GOT3 (cell line): ENCODE results near the gene ZNRF3.

ENCODE experiments used
- DNase-seq: peaks from one replicate; lab custom pipeline; 2025; ENCODE audit warnings: mixed read lengths; lab: John Stamatoyannopoulos, UW

Gene ZNRF3

DNA sequence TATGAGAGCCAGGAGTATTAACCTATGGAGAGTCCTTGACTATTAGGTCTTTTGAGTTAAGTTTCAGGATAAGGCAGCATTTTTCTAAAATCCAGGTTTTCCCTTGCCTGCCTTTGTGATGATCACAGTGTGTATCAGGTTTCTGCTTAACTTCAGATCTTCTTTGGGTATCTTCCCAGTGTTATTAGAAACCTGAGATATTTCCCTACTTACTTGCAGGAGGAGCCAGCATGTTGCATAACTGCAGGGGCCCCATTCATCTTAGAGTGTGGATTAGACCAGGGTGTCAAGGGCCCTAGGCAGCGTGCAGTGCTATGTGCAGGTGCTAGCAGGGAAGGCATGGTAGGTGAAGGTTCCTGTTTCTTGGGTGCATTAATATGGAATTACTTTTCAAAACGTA is 69.5 kb downstream of the ZNRF3 start:
- no peak for DNase-seq

- DNase-seq, result no peak
Measured at GRCh38 chr22:28953403-28953802, 70.0 kb downstream of the ZNRF3 start.

DNA sequence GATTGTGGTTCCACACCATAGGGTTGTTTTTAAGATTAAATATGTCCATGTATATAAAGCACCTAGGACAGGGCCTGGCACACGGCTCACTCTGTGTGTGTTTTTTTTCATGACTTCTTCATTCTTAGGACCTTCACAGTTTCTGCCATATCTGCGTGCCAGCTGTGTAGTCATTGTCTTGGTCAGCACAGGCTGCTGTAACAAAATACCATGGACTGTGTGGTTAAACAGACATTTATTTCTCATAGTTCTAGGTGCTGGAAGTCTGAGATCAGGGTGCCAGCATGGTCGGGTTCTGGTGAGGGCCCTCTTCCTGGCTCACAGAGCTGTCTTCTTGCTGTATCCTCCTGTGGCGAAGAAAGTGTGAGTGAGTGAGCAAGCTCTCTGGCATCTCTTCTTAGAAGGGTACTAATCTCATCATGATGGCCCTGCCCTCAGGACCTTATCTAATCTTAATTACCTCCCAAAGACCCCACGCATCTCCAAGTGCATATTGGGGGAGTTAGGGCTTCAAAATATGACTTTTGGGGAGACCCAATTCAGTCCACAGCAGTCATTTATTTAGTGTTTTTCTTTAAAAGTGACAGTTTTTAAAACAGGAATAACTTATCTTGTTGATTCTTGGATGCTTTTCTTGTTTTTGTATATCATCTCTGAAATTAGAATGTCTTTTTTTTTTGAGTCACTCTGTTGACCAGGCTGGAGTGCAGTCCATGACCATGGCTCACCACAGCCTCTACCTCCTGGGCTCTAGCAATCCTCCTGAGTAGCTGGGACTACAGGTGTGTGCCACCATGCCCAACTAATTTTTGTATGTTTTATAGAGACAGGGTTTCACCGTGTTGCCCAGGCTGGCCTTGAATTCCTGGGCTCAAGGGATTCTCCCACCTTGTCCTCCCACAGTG is 70.9 kb downstream of the ZNRF3 start:
- no peak for DNase-seq

- DNase-seq, result no peak
Measured at GRCh38 chr22:28955817-28956216, 72.4 kb downstream of the ZNRF3 start.

GRCh38 chr22:28956506-28956905 is 73.1 kb downstream of the ZNRF3 start:
- DNase-seq, result no peak

DNA sequence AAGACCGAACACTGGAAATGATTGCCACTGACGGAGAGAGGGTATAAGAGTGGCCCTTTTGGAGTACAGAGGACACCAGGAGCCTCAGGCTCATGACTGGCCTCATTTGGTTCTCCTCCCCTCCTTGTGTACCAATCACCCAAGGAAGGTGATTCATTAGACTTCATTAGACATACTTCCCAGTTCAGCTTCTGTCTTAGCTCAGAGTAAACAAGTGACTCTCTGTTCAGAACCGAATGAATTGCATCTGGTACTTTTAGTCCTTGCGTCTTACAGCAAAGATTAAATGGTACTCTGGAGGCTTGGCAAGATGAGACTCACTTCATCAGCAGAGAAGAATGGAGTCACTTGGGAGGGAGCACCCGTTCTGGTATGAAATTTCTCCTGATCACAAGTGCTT is 75.2 kb downstream of the ZNRF3 start:
- DNase-seq, result no peak

- no peak for DNase-seq
Measured at GRCh38 chr22:28962042-28962554, 78.7 kb downstream of the ZNRF3 start.

- no peak for DNase-seq
Measured at GRCh38 chr22:28963362-28963761, 80.0 kb downstream of the ZNRF3 start.

GRCh38 chr22:28967163-28967665 is 83.8 kb downstream of the ZNRF3 start:
- DNase-seq, result no peak

DNA sequence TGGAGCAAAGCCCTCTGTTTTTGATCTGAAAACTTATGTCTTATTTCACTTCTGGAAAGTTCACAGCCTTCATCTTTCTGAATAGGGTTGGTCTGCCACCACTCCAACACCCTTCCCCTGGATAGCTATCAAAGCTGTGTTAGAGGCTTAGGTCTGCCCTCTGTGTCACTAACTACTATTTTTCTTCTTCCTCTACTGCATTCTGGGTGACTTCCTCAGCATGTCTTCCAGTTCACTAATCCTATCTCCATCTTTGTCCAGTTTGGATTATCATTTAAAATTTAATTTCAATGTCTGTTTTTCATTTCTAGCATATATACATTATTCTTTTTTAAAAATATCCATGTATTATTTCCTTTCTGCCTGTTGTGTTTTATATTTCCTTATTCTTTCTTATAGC is 84.6 kb downstream of the ZNRF3 start:
- no peak for DNase-seq

- DNase-seq, result no peak
Measured at GRCh38 chr22:28969401-28970168, 86.2 kb downstream of the ZNRF3 start.

GRCh38 chr22:28973352-28973751 is 90.0 kb downstream of the ZNRF3 start:
- no peak for DNase-seq

DNA sequence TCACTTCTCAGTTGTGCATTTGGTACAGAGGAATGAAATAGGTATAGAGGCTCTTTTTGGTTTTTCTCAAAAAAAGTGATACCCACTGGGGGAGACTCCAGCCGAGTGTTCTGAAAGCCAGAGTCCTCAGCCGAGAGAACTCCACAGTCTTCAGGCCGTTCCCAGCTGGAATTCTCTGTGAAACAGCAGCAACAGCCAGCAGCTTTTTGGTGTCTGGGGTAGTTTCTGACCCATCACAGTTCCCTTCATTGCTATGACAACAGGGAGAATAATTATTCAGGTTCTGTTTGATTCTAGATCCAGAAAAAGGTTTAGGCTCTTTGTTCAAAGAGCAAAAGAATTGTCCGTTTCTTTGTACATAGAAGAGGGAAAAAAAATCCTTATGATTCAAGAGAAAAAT is 93.7 kb downstream of the ZNRF3 start:
- DNase-seq, result no peak

DNA sequence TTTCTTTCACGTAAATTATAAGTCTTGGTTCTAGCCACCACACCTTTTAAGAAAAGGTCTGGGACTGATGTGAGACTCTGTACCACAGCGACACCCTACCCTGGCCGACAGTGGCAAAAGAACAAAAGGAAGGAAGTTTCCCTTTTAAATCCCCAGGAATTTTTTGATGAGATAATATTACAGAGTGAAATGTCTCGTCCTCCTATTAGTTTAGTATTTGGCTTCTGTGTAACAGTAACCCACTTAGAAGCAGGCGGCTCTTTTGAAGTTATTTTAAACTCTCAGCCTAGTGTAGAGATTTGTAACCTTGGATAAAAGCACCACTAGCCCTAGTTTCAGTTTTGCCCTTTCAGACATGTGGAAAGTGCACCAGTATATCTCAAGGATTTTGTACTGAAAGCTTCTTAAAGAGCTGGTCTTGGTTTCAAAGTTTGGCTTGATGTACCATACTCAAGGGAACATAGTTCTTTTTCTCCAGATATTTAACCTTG is 94.2 kb downstream of the ZNRF3 start:
- DNase-seq, result no peak

- no peak for DNase-seq
Measured at GRCh38 chr22:28978158-28978557, 94.8 kb downstream of the ZNRF3 start.

- DNase-seq, result no peak
Measured at GRCh38 chr22:28978863-28979796, 95.8 kb downstream of the ZNRF3 start.

DNA sequence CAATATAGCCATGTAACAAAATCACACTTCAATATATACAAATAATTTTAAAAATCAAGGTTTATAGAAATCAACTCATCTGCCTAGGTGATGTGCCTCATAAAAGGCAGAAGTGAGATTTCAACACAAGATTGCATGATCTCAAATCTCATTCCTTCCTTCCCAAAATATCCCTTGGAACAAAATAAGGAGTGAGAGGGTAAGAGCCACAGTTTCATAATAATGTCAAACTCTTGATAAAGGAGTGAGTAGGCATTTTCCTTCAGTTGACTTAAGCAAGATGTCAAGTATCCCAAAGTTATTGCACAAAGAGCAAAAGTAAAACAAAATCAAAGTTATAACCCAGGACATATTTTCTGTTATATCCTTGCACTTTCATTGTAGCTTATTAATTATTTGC is 97.0 kb downstream of the ZNRF3 start:
- no peak for DNase-seq

DNA sequence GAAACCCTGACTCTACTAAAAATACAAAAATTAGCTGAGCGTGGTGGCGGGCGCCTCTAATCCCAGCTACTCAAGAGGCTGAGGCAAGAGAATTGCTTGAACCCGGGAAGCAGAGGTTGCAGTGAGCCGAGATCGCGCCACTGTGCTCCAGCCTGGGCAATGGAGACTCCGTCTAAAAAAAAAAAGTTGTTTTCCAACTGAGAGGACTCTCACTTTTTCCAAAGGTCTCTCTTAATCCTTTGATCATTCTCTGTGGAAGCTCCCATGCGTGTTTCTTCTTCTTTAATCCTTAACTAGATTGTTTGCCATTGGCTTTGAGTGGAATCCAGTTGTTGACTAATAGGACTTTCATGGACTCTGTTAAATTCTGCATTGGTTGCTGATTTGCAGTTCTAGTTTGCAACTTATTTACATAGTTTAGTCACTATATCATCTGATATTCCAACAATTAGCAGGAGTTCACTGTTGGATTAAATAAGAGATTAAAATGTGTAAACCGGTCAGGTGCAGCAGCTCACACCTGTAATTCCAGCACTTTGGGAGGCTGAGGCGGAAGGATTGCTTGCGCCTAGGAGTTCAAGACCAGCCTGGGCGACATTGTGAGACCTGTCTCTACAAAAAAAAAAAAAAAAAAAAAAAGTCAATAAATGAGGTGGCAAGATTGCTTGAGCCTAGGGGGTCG is 98.6 kb downstream of the ZNRF3 start:
- no peak for DNase-seq

DNA sequence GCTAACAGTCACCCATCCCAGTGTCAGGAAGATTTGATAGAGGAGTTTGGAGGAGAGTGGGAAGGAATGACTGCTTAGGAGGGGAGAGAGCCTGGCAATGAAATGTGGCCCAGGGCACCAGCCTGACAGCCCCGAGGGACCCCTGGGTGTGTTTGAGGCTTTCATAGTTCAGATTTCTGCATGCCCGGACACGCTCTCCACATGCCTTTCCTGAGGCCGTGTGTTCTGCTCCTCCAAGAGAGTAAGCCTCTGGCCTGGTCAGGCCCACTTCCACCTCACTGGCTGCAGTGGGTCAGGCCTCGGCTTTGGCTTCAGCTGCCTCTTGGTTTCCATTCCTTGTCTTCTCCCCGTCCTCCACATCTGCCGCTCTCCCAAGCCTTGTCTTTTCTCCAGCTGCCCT is 99.8 kb downstream of the ZNRF3 start:
- no peak for DNase-seq

GRCh38 chr22:28983788-28984441 is 100.5 kb downstream of the ZNRF3 start:
- no peak for DNase-seq
